Mesothelial cell of epicardium (in vitro differentiated cells): ENCODE results near the gene GOLGA6A. TPM values are rescaled to one million over a fixed set of nuclear protein-coding genes. Genes with fewer than 3 reads are reported as not detected.

Experiments
- DNase-seq, 2 experiments: peaks; one replicate each; pipeline ENCODE4 v3.0.0; 2021; ENCODE audit warnings: low spot score in 2 of 2; ENCODE audit not compliant: unreplicated experiment in 2 of 2
- H3K27ac Mint-ChIP-seq: 2 replicates; pipeline ENCODE4 v1.8.0; 2021; ENCODE audit warnings: mixed read lengths
- H3K27me3 Mint-ChIP-seq: 2 replicates; pipeline ENCODE4 v1.8.0; 2021; ENCODE audit warnings: low read depth, mixed read lengths
- H3K36me3 Mint-ChIP-seq: 2 replicates; pipeline ENCODE4 v1.8.0; 2021; ENCODE audit warnings: mixed read lengths
- H3K4me1 Mint-ChIP-seq: 2 replicates; pipeline ENCODE4 v1.8.0; 2021; ENCODE audit warnings: mixed read lengths
- H3K4me3 Mint-ChIP-seq: 2 replicates; pipeline ENCODE4 v1.8.0; 2021; ENCODE audit warnings: mild to moderate bottlenecking, moderate library complexity, mixed read lengths
- H3K9me3 Mint-ChIP-seq: 2 replicates; pipeline ENCODE4 v1.8.0; 2021; ENCODE audit warnings: mixed read lengths
- total RNA-seq: library from RNA; stranded (reverse); gene quantifications from 3 replicates; pipeline ENCODE4 v1.2.1, GENCODE V29; 2021
- TF ChIP-seq, protein P1 (sequence below): fragments of 200-600 bp; sonication (generic); IDR thresholded peaks from one replicate; pipeline ENCODE4 v1.5.0; 2021; ENCODE audit warnings: antibody characterized with exemption; ENCODE audit not compliant: unreplicated experiment

Gene GOLGA6A
- total RNA-seq, 1 donor from 2014 or later = 0.94 TPM

DNA sequence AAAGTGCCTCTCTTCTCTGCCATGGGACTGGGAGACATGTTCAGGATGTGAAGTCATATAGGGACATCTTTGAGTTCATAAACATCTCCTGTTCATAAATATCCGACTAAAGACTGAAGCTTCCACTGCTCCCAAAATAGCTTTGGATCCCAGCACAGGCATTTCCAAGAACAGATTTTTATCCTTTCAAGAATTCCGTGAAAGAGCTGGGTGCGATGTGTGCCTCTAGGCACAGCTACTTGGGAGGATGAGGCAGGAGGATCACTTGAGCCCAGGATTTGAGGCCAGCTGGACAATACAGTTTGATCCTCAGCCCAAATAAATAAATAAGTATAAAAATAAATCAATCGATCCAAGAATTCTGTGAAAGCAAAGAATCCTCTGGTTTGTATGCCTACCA is 41.3 kb upstream of the GOLGA6A start:
- Mint-ChIP-seq H3K4me3 (no peak overlapping the region), H3K27me3 (peaks cover 86% of the 10 kb centered on the region), H3K36me3 (no peaks in the 10 kb centered on the region), H3K27ac (no peak overlapping the region), H3K9me3 (no peaks in the 10 kb centered on the region), H3K4me1 (peaks cover 10% of the 10 kb centered on the region)
- TF ChIP-seq, protein P1, sequence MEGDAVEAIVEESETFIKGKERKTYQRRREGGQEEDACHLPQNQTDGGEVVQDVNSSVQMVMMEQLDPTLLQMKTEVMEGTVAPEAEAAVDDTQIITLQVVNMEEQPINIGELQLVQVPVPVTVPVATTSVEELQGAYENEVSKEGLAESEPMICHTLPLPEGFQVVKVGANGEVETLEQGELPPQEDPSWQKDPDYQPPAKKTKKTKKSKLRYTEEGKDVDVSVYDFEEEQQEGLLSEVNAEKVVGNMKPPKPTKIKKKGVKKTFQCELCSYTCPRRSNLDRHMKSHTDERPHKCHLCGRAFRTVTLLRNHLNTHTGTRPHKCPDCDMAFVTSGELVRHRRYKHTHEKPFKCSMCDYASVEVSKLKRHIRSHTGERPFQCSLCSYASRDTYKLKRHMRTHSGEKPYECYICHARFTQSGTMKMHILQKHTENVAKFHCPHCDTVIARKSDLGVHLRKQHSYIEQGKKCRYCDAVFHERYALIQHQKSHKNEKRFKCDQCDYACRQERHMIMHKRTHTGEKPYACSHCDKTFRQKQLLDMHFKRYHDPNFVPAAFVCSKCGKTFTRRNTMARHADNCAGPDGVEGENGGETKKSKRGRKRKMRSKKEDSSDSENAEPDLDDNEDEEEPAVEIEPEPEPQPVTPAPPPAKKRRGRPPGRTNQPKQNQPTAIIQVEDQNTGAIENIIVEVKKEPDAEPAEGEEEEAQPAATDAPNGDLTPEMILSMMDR = no peak
- DNase-seq = no peak

DNA sequence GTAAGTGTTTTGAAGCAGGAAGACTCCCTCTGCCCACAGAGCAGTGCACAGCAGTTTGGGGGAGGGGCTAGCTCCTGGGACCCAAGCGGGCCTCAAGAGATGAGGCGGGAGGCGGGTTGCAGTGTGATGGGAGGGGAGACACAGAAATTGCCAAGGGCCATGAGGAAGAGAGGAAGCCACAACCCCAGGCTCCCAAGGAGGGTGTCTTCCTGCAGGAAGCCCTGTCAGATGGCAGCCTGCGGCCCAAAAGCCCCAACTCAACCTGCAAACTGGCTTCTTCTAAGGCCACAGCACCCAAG is 40.7 kb upstream of the GOLGA6A start:
- H3K9me3 Mint-ChIP-seq = no peaks in the 10 kb centered on the region
- H3K4me1 Mint-ChIP-seq = peaks cover 9% of the 10 kb centered on the region
- DNase-seq = no peak
- no peak overlapping the region for H3K27ac Mint-ChIP-seq
- TF ChIP-seq, protein P1 = no peak
- no peaks in the 10 kb centered on the region for H3K36me3 Mint-ChIP-seq
- H3K4me3 Mint-ChIP-seq = no peak overlapping the region
- H3K27me3 Mint-ChIP-seq = peaks cover 85% of the 10 kb centered on the region

- no peaks in the 10 kb centered on the region for H3K36me3 Mint-ChIP-seq
- H3K27me3 Mint-ChIP-seq = peaks cover 85% of the 10 kb centered on the region
- H3K9me3 Mint-ChIP-seq = no peaks in the 10 kb centered on the region
- H3K27ac Mint-ChIP-seq = no peak overlapping the region
- no peak for DNase-seq
- TF ChIP-seq, protein P1 = no peak
- H3K4me3 Mint-ChIP-seq = no peak overlapping the region
- H3K4me1 Mint-ChIP-seq = peaks cover 9% of the 10 kb centered on the region
Observed at GRCh38 chr15:74122403-74123130, 40.2 kb upstream of the GOLGA6A start.

GRCh38 chr15:74121858-74122257 is 39.5 kb upstream of the GOLGA6A start:
- Mint-ChIP-seq H3K4me3 (no peak overlapping the region), H3K27me3 (peaks cover 79% of the 10 kb centered on the region), H3K4me1 (peaks cover 9% of the 10 kb centered on the region), H3K9me3 (no peaks in the 10 kb centered on the region), H3K27ac (no peak overlapping the region), H3K36me3 (no peaks in the 10 kb centered on the region)
- no peak for DNase-seq
- TF ChIP-seq, protein P1 = no peak

DNA sequence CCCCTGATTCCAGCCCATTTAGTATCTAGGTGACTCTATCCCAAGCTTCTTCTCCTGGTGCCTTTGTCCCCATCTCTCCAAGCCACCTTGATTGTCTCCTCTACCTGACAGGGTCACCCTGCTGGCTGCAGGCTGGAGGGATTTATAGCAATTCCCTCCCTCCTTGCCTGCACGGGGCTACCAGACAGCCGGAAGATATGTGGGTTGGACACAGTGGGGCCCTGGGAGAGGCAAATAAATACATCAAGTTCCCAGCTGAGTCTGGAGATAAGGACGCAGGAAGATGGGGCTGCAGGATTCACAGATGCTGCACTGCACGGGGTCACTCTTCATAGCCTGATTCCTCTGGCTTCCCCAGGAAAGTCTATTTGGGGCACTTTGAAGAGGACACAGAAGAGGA is 38.7 kb upstream of the GOLGA6A start:
- peaks cover 75% of the 10 kb centered on the region for H3K27me3 Mint-ChIP-seq
- H3K27ac Mint-ChIP-seq = no peak overlapping the region
- no peaks in the 10 kb centered on the region for H3K9me3 Mint-ChIP-seq
- TF ChIP-seq, protein P1 = no peak
- no peak for DNase-seq
- H3K36me3 Mint-ChIP-seq = no peaks in the 10 kb centered on the region
- peaks cover 9% of the 10 kb centered on the region for H3K4me1 Mint-ChIP-seq
- no peak overlapping the region for H3K4me3 Mint-ChIP-seq

DNA sequence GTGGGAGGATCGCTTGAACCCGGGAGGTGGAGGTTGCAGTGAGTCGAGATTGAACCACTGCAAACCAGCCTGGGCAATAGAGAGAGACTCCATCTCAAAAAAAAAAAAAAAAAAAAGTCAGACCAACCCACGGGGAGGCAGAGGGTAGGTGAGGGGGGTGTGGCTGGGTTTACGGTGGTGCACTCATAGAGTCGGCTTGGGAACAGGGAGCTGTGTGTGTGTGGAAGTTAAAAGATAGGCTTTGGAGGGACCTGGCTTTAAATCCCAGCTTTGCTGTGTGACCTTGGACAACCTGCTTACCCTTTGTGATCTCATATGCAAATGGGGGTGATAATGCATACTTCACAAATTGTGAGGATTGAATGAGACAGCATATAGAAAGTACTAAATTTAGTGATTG is 38.1 kb upstream of the GOLGA6A start:
- TF ChIP-seq, protein P1 = no peak
- Mint-ChIP-seq H3K27ac (no peak overlapping the region), H3K4me1 (peaks cover 9% of the 10 kb centered on the region), H3K27me3 (peaks cover 71% of the 10 kb centered on the region), H3K9me3 (no peaks in the 10 kb centered on the region), H3K36me3 (no peaks in the 10 kb centered on the region), H3K4me3 (no peak overlapping the region)
- DNase-seq = no peak
